GM19395 (cell line): ENCODE results near the gene CDKL5.

ENCODE experiments used
- ATAC-seq: cut with Tn5 transposase; IDR thresholded peaks from one replicate; pipeline ENCODE4 v1.9.1; 2021; ENCODE audit warnings: mild to moderate bottlenecking, moderate library complexity; ENCODE audit not compliant: unreplicated experiment

Gene CDKL5

GRCh38 chrX:18455384-18455783 is 30.0 kb downstream of the CDKL5 start:
- ATAC-seq: no peak

GRCh38 chrX:18457000-18457399 is 31.6 kb downstream of the CDKL5 start:
- no peak for ATAC-seq

GRCh38 chrX:18461431-18461830 is 36.0 kb downstream of the CDKL5 start:
- ATAC-seq: no peak

GRCh38 chrX:18464499-18464898 is 39.1 kb downstream of the CDKL5 start:
- no peak for ATAC-seq

GRCh38 chrX:18465051-18465450 is 39.6 kb downstream of the CDKL5 start:
- no peak for ATAC-seq

GRCh38 chrX:18468599-18468998 is 43.2 kb downstream of the CDKL5 start:
- ATAC-seq: no peak

GRCh38 chrX:18471296-18471695 is 45.9 kb downstream of the CDKL5 start:
- no peak for ATAC-seq

- ATAC-seq: no peak
Observed at GRCh38 chrX:18490806-18491555, 65.6 kb downstream of the CDKL5 start.

- ATAC-seq: no peak
Observed at GRCh38 chrX:18491587-18492340, 66.4 kb downstream of the CDKL5 start.

GRCh38 chrX:18534949-18535348 is 109.5 kb downstream of the CDKL5 start:
- ATAC-seq: no peak

GRCh38 chrX:18537068-18537467 is 111.7 kb downstream of the CDKL5 start:
- no peak for ATAC-seq

GRCh38 chrX:18537524-18537923 is 112.1 kb downstream of the CDKL5 start:
- ATAC-seq: no peak

- ATAC-seq: no peak
Observed at GRCh38 chrX:18542131-18542530, 116.7 kb downstream of the CDKL5 start.

- no peak for ATAC-seq
Observed at GRCh38 chrX:18542905-18543304, 117.5 kb downstream of the CDKL5 start.

GRCh38 chrX:18543738-18544137 is 118.3 kb downstream of the CDKL5 start:
- ATAC-seq: no peak

GRCh38 chrX:18545771-18546170 is 120.4 kb downstream of the CDKL5 start:
- no peak for ATAC-seq

- no peak for ATAC-seq
Observed at GRCh38 chrX:18548996-18549395, 123.6 kb downstream of the CDKL5 start.

GRCh38 chrX:18549643-18550042 is 124.2 kb downstream of the CDKL5 start:
- no peak for ATAC-seq

- ATAC-seq: no peak
Observed at GRCh38 chrX:18557879-18558278, 132.5 kb downstream of the CDKL5 start.

GRCh38 chrX:18558799-18559198 is 133.4 kb downstream of the CDKL5 start:
- ATAC-seq: no peak

GRCh38 chrX:18561020-18561419 is 135.6 kb downstream of the CDKL5 start:
- no peak for ATAC-seq

GRCh38 chrX:18565727-18566126 is 140.3 kb downstream of the CDKL5 start:
- ATAC-seq: no peak
